Left ventricle myocardium inferior (tissue), 1 donor: Measurements from ENCODE around the gene TXNIP. TPM values are rescaled to one million over a fixed set of nuclear protein-coding genes. Genes with fewer than 3 reads are reported as not detected.

Source experiments
- DNase-seq: peaks from one replicate; pipeline ENCODE4 v3.0.0-alpha.2; 2020
- H3K27ac ChIP-seq: fragments of 200-600 bp; replicated peaks from 2 replicates; pipeline ENCODE4 v1.8.0; 2021
- H3K27me3 ChIP-seq: fragments of 200-600 bp; 2 replicates; pipeline ENCODE4 v1.8.0; 2021; ENCODE audit warnings: low read depth
- H3K36me3 ChIP-seq: fragments of 200-600 bp; 2 replicates; pipeline ENCODE4 v1.8.0; 2021
- H3K4me1 ChIP-seq: fragments of 200-600 bp; 2 replicates; pipeline ENCODE4 v1.8.0; 2021
- H3K4me3 ChIP-seq: fragments of 200-600 bp; 2 replicates; pipeline ENCODE4 v1.8.0; 2021; ENCODE audit warnings: mild to moderate bottlenecking, moderate library complexity
- H3K9me3 ChIP-seq: fragments of 200-600 bp; replicated peaks from 2 replicates; pipeline ENCODE4 v1.8.0; 2021
- CTCF ChIP-seq: fragments of 200-600 bp; IDR thresholded peaks from 2 replicates; pipeline ENCODE4 v1.8.0; 2021; ENCODE audit warnings: antibody characterized with exemption, mild to moderate bottlenecking, borderline replicate concordance
- intact Hi-C: fragments of 100-400 bp; cut with micrococcal nuclease; formaldehyde crosslinking; loops from one replicate; pipeline ENCODE4 v1.11.0; 2022
- total RNA-seq: library from RNA; stranded (reverse); fragmentation: NEBNext Ultra II Directional; extraction: Animal tissue kit (Norgen Biotek cat#: 25700); gene quantifications from one replicate; pipeline ENCODE4 v1.2.1, GENCODE V29; 2021
- donor health status: DM: no; HTN: yes; CAD: no; lungs with severe emphysema.

Gene TXNIP
- total RNA-seq, 1 donor from 2014 or later = 753 TPM

DNA sequence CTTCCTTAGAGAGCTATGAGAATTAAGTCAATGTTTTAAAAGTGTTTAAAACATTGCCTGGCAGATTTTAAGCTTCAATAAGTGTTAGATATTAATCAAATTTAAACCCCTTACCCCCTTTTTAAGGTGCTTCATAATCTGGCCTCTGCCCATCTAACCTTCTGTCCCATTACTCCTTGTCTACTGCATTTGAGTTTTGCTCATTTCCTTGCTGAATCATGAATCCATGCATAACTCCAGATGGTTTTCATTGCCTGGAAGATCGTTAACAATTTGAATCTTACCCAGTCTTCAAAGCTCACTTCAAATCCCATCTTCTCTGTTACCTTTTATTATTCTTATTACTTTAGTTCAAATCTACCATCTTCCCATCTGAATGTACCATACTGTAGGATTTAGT is 20.5 kb upstream of the TXNIP start:
- no peak for TF ChIP-seq CTCF
- H3K4me3 ChIP-seq = no peak overlapping the region
- no peak overlapping the region for H3K27ac ChIP-seq
- no peak for DNase-seq
- peaks cover 32% of the 10 kb centered on the region for H3K4me1 ChIP-seq
- no peaks in the 10 kb centered on the region for H3K9me3 ChIP-seq
- no peaks in the 10 kb centered on the region for H3K36me3 ChIP-seq
- peaks cover 28% of the 10 kb centered on the region for H3K27me3 ChIP-seq
- intact Hi-C loops = loop anchor here (10.0 kb wide), 1 partner anchor 122 kb away; no protein-coding TSS in a partner anchor

- H3K27ac ChIP-seq = no peak overlapping the region
- TF ChIP-seq CTCF = no peak
- DNase-seq = no peak
Observed at GRCh38 chr1:146013559-146013922, 17.2 kb upstream of the TXNIP start.

DNA sequence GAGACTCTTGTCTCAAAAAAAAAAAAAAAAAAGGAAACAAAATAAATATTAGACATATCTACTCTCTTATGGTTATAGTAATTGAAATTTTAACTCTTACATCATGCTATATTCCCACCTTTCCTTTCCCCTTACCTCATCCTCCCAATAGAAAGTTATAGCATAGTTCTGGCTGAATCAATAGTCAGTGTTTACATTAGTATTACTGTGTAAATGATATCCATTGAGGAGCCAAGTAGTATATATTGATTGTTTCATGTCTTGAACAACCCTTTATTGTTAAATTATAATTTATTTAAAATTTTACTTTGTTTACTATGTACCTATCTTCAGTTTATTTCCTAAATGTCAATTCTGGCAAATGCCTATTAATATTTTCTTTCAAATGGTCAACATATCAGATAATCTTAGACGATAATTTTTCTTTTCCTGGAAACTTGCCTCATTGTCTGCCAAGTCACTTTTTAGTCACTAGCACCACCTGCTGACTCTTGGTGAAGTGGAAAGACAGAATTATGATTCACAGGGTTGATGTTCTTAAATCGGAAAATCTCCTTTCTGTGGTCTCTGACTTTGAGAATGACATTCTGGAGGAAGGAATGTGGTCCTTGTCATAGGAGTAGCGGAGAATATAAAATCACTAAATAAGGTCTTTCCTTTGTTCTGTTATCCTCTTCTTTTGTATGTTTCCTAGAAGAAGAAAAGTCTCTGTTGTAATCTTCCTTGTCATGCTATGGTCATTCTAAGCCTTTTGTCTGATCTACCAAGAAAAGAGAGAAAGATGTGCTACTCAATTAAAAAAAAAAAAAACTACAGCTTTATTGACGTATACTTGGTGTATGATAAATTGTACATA is 16.6 kb upstream of the TXNIP start:
- Histone ChIP-seq H3K27me3 (no peaks in the 10 kb centered on the region), H3K9me3 (no peaks in the 10 kb centered on the region), H3K36me3 (no peaks in the 10 kb centered on the region), H3K4me3 (no peak overlapping the region), H3K27ac (no peak overlapping the region), H3K4me1 (peaks cover 32% of the 10 kb centered on the region)
- no peak for DNase-seq
- intact Hi-C loops = loop anchor here (5.0 to 10.0 kb wide), 3 partner anchors 36 to 161 kb away; no protein-coding TSS in a partner anchor
- TF ChIP-seq CTCF = peak; percentile 82

More at GRCh38 chr1:146013559-146013922, 17.2 kb upstream of the TXNIP start:
- H3K4me1 ChIP-seq = peaks cover 30% of the 10 kb centered on the region
- intact Hi-C loops = loop anchor here (5.0 to 10.0 kb wide), 3 partner anchors 36 to 161 kb away; no protein-coding TSS in a partner anchor
- H3K27me3 ChIP-seq = no peaks in the 10 kb centered on the region
- no peaks in the 10 kb centered on the region for H3K36me3 ChIP-seq
- H3K4me3 ChIP-seq = no peak overlapping the region
- H3K9me3 ChIP-seq = no peaks in the 10 kb centered on the region

GRCh38 chr1:146010126-146010738 is 13.9 kb upstream of the TXNIP start:
- no peak overlapping the region for H3K4me3 ChIP-seq
- no peaks in the 10 kb centered on the region for H3K9me3 ChIP-seq
- H3K36me3 ChIP-seq = no peaks in the 10 kb centered on the region
- peaks cover 54% of the 10 kb centered on the region for H3K4me1 ChIP-seq
- H3K27me3 ChIP-seq = no peaks in the 10 kb centered on the region
- intact Hi-C loops = loop anchor here (5.0 to 10.0 kb wide), 3 partner anchors 33 to 158 kb away; no protein-coding TSS in a partner anchor
- H3K27ac ChIP-seq = peak overlapping the region; percentile 82
- no peak for TF ChIP-seq CTCF
- no peak for DNase-seq

DNA sequence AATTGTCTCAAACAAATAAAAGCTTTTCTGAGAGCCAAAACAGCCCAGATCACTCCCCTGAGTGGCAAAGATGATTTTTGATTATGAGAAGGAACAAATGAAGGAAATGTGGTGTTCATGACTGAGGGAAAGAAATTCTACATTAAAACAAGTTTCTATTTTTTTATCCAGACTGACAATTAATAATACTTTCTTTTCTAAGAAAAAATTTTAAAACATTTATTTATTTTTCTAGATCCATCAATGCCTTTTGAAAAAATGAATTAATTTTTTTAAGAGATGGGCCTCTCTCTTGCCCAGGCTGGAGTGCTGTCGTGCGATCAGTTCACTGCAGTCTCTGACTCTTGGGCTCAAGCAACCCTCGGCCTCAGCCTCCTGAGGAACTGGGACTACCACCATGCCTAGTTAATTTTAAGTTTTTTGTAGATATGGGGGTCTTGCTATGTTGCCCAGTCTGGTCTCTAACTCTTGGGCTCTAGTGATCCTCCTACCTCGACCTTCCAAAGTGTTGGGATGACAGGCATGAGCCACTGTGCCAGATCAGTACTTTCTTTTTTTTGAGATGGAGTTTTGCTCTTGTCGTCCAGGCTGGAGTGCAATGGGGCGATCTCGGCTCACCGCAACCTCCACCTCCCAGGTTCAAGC is 11.2 kb upstream of the TXNIP start:
- peak overlapping the region; percentile 37 for H3K4me3 ChIP-seq
- no peak for TF ChIP-seq CTCF
- H3K9me3 ChIP-seq = no peaks in the 10 kb centered on the region
- H3K27ac ChIP-seq = peak overlapping the region; percentile 88
- H3K36me3 ChIP-seq = no peaks in the 10 kb centered on the region
- DNase-seq = no peak
- peaks cover 51% of the 10 kb centered on the region for H3K4me1 ChIP-seq
- intact Hi-C loops = no loop called here
- H3K27me3 ChIP-seq = no peaks in the 10 kb centered on the region
